K562 (cell line): Measurements from ENCODE around the gene KIF5C. TPM values are rescaled to one million over a fixed set of nuclear protein-coding genes. Genes with fewer than 3 reads are reported as not detected.

Experiments used
- ATAC-seq: fragments of 200-7000 bp; cut with Tn5 transposase; 3 replicates; pipeline ENCODE4 v1.9.1; 2020; ENCODE audit warnings: moderate library complexity
- BruUV-seq: library from RNA; stranded (reverse); fragments of 400-500 nt; replicated peaks from 2 replicates; lab custom pipeline; 2021; lab: Mats Ljungman, UMichigan
- CTCF ChIA-PET: fragments of 300-600 bp; formaldehyde crosslinking; extraction: SDS; loops from one replicate; lab custom pipeline; 2021; ENCODE audit warnings: low intra/inter-chr PET ratio; lab: Yijun Ruan, JAX
- POLR2A ChIA-PET: fragments of 300-600, 350-650 bp; sonication (Branson Sonifier 250); formaldehyde crosslinking; extraction: SDS; loops from one replicate; lab custom pipeline; 2021; ENCODE audit warnings: antibody characterized with exemption, inconsistent platforms; lab: Yijun Ruan, JAX
- DNase-seq, 4 experiments: peaks; one replicate each; pipeline versions ENCODE4 v3.0.0 to v3.0.0-alpha.2; 2011 to 2018; ENCODE audit warnings: low spot score in 3 of 4, mixed read lengths in 3 of 4; ENCODE audit errors: extremely low read depth in 1 of 4
- FAIRE-seq: peaks from 2 replicates; lab custom pipeline; 2011; peaks lifted over from hg19 to GRCh38; lab: Jason Lieb, UNC
- H2AFZ ChIP-seq: 2 replicates; pipeline ENCODE4 v1.6.0; 2011; ENCODE audit warnings: low read depth, low read length, control low read depth, inconsistent platforms
- H3K27ac ChIP-seq: fragments of 200-600 bp; 3 replicates; pipeline ENCODE4 v1.8.0; 2011; ENCODE audit warnings: low read depth, mild to moderate bottlenecking, control low read depth, inconsistent platforms, low read length, moderate library complexity, mixed read lengths; ENCODE audit errors: extremely low read depth
- H3K27me3 ChIP-seq, 2 experiments: fragments of 300-600 bp in 1 of 2; 2 replicates in 1 of 2; 3 replicates in 1 of 2; pipeline versions ENCODE4 v1.6.0 to v1.8.0; 2011; ENCODE audit warnings: inconsistent platforms in 2 of 2, low read length in 2 of 2, mild to moderate bottlenecking in 1 of 2, mixed read lengths in 1 of 2, moderate library complexity in 1 of 2; ENCODE audit not compliant: control insufficient read depth in 2 of 2, insufficient read depth in 2 of 2
- H3K36me3 ChIP-seq: fragments of 300-600 bp; 3 replicates; pipeline ENCODE4 v1.8.0; 2011; ENCODE audit warnings: mild to moderate bottlenecking, low read length, inconsistent platforms; ENCODE audit not compliant: control insufficient read depth, insufficient read depth
- H3K4me1 ChIP-seq, 2 experiments: fragments of 200-600 bp in 1 of 2; replicated peaks in 1 of 2; 2 replicates in 1 of 2; 3 replicates in 1 of 2; pipeline versions ENCODE4 v1.5.1 to v1.8.0; 2011; ENCODE audit warnings: inconsistent platforms in 2 of 2, low read length in 2 of 2, mild to moderate bottlenecking in 1 of 2, mixed read lengths in 1 of 2, moderate library complexity in 1 of 2; ENCODE audit not compliant: control insufficient read depth in 2 of 2, insufficient read depth in 2 of 2
- H3K4me2 ChIP-seq: 2 replicates; pipeline ENCODE4 v1.6.1; 2011; ENCODE audit warnings: low read length, control low read depth, inconsistent platforms, mixed read lengths; ENCODE audit not compliant: insufficient read depth
- H3K4me3 ChIP-seq: fragments of 200-600 bp; sonication (generic), shearing (Covaris generic); 2 replicates; pipeline ENCODE4 v1.5.1; 2016; ENCODE audit warnings: control low read depth, inconsistent platforms
- H3K79me2 ChIP-seq: fragments of 200-600 bp; 3 replicates; pipeline ENCODE4 v1.8.0; 2011; ENCODE audit warnings: low read length, inconsistent platforms; ENCODE audit not compliant: control insufficient read depth, insufficient read depth
- H3K9ac ChIP-seq, 2 experiments: 2 replicates each; pipeline versions ENCODE4 v1.6.0 to v1.6.1; 2011; ENCODE audit warnings: low read depth in 2 of 2, low read length in 2 of 2, control low read depth in 1 of 2, inconsistent platforms in 1 of 2, mild to moderate bottlenecking in 1 of 2, mixed read lengths in 1 of 2; ENCODE audit not compliant: insufficient read depth in 1 of 2
- H3K9me1 ChIP-seq: one replicate; pipeline ENCODE4 v1.6.0; 2011; ENCODE audit warnings: inconsistent platforms, mild to moderate bottlenecking, low read length, moderate library complexity; ENCODE audit not compliant: control insufficient read depth, insufficient read depth
- H3K9me3 ChIP-seq: replicated peaks from 2 replicates; pipeline ENCODE4 v1.5.1; 2011; ENCODE audit warnings: low read depth, low read length, inconsistent platforms; ENCODE audit not compliant: control insufficient read depth, insufficient read depth
- H4K20me1 ChIP-seq: replicated peaks from 2 replicates; pipeline ENCODE4 v1.6.1; 2011; ENCODE audit warnings: low read length, inconsistent platforms, mixed read lengths; ENCODE audit not compliant: control insufficient read depth, insufficient read depth
- BHLHE40 ChIP-seq: IDR thresholded peaks from 2 replicates; pipeline ENCODE4 v1.6.1; 2011; ENCODE audit warnings: low read length, improper control_type of control experiment
- CTCFL ChIP-seq: IDR thresholded peaks from 2 replicates; pipeline ENCODE4 v1.6.1; 2011; ENCODE audit warnings: borderline replicate concordance, low read depth, mild to moderate bottlenecking, moderate library complexity, low read length; ENCODE audit not compliant: insufficient read depth, poor library complexity, severe bottlenecking
- DMBX1 ChIP-seq: fragments of 250-450 bp; sonication (Bioruptor Pico); IDR thresholded peaks from 2 replicates; pipeline ENCODE4 v1.8.0; 2022; ENCODE audit warnings: inconsistent platforms, mild to moderate bottlenecking, moderate library complexity, borderline replicate concordance
- EGR1 ChIP-seq: fragments of 450-650 bp; conservative IDR thresholded peaks from 2 replicates; pipeline ENCODE4 v1.6.1; 2017; ENCODE audit warnings: mild to moderate bottlenecking
- KLF16 ChIP-seq: IDR thresholded peaks from 2 replicates; pipeline ENCODE4 v1.6.1; 2016; ENCODE audit warnings: antibody characterized with exemption
- RAD21 ChIP-seq, 2 experiments: fragments of 250-450 bp in 1 of 2; fragments of 450-650 bp in 1 of 2; sonication (Bioruptor Pico) in 1 of 2; formaldehyde crosslinking in 1 of 2; IDR thresholded peaks in 1 of 2; conservative IDR thresholded peaks in 1 of 2; 2 replicates each; pipeline versions ENCODE4 v1.4.0 to v1.8.0; 2020 to 2022; ENCODE audit warnings: mild to moderate bottlenecking in 2 of 2, moderate library complexity in 1 of 2
- RBM39 ChIP-seq: fragments of 200-400 bp; formaldehyde crosslinking; optimal IDR thresholded peaks from 2 replicates; pipeline ENCODE3; 2018; ENCODE audit warnings: low read depth, low read length
- STAT6 ChIP-seq: sonication (generic); formaldehyde crosslinking; IDR thresholded peaks from 2 replicates; pipeline ENCODE4 v1.8.1; 2023; ENCODE audit warnings: mild to moderate bottlenecking, missing genetic modification reagents
- THAP12 ChIP-seq: fragments of 250-450 bp; sonication (Bioruptor Pico); IDR thresholded peaks from 2 replicates; pipeline ENCODE4 v1.9.0; 2021; ENCODE audit warnings: mild to moderate bottlenecking, inconsistent platforms
- THRB ChIP-seq: fragments of 450-650 bp; formaldehyde crosslinking; conservative IDR thresholded peaks from 2 replicates; pipeline ENCODE4 v1.4.0; 2022; ENCODE audit warnings: mild to moderate bottlenecking, missing genetic modification characterization
- XRCC5 ChIP-seq: fragments of 200-400 bp; formaldehyde crosslinking; IDR thresholded peaks from 2 replicates; pipeline ENCODE4 v1.6.1; 2017; ENCODE audit warnings: low read depth, mild to moderate bottlenecking, low read length
- WGBS: fragments of 100-300 bp; shearing (Covaris generic); methylation state at CpG from one replicate; pipeline ENCODE4 v1.1.6; 2016; ENCODE audit warnings: low coverage, mixed read lengths; ENCODE audit not compliant: insufficient coverage; ENCODE audit errors: missing lambda C conversion rate; 5-methylcytosine and 5-hydroxymethylcytosine counted together
- in situ Hi-C: fragments of 300-500 bp; cut with MboI; formaldehyde crosslinking; loops from 4 replicates; pipeline ENCODE4 v1.15.0; 2018; ENCODE audit warnings: inconsistent platforms, mixed read lengths
- intact Hi-C: fragments of 100-400 bp; cut with micrococcal nuclease; formaldehyde crosslinking; loops from 2 replicates; pipeline ENCODE4 v1.14.2; 2022
- polyA plus RNA-seq, 8 experiments: library from polyadenylated mRNA; depleted of rRNA in 4 of 8; stranded (reverse) in 5 of 8; unstranded in 3 of 8; fragments of >200 nt; fragmentation: Nextera tagmentation in 2 of 8; fragmentation: Illumina TruSeq in 1 of 8; extraction: Ambion mirVana in 2 of 8; extraction: Trizol in 1 of 8; gene quantifications; 2 replicates each; pipeline versions ENCODE4 v1.2.1 to v1.2.3, GENCODE V29; 2011 to 2014; ENCODE audit warnings: inconsistent platforms in 1 of 8, missing spikeins in 1 of 8
- total RNA-seq, 7 experiments: library from RNA; depleted of rRNA in 6 of 7; stranded (reverse); fragments of >200 nt in 6 of 7; fragmentation: Illumina TruSeq in 2 of 7; extraction: Trizol in 2 of 7; gene quantifications; 2 replicates each; pipeline versions ENCODE4 v1.2.1 to v1.2.3, GENCODE V29; 2011 to 2021; ENCODE audit warnings: low replicate concordance in 1 of 7

Gene KIF5C
- total and polyA plus RNA-seq, 9 of the 15 experiments (the other 6 are each of a cell fraction or from before 2014, with no cell fraction given), result 0.01 to 0.09 (median 0.01) TPM; not detected in 6

- H4K20me1 ChIP-seq, result no peaks in the 10 kb centered on the region
- H3K4me3 ChIP-seq, result no peak overlapping the region
- ATAC-seq (peak; percentile 94), DNase-seq (peak; percentile 56 to 77 (median 67)), FAIRE-seq (peak; percentile 91)
- H3K79me2 ChIP-seq, result no peaks in the 10 kb centered on the region
- intact Hi-C loops (loop anchor here (1.0 to 10.0 kb wide), 2 partner anchors 64 to 638 kb away; no protein-coding TSS in a partner anchor), in situ Hi-C loops (no loop called here)
- CTCF ChIA-PET, result no interaction called here
- 0 out of 5 replicates have a peak, but pooled peaks cover 0 to 3% of the 10 kb centered on the region in 2 experiments for H3K27me3 ChIP-seq
- POLR2A ChIA-PET, result interaction anchor here (0.7 to 1.1 kb wide), 2 partner anchors 9 to 17 kb away, joined by 3 to 4 read pairs; no protein-coding TSS in a partner anchor
- no TSS peak for BruUV-seq
- H3K27ac ChIP-seq, result no peak overlapping the region
- no peaks in the 10 kb centered on the region for H3K36me3 ChIP-seq
- 21% methylated on average over 33 of the region's 33 CpGs for WGBS
- H3K9me3 ChIP-seq, result no peaks in the 10 kb centered on the region
- H3K4me2 ChIP-seq, result peak overlapping the region; percentile 41
- peak overlapping the region; percentile 79 for H2AFZ ChIP-seq
- H3K9ac ChIP-seq, result 0 out of 4 replicates have a peak overlapping the region, but pooled peaks of 1 of the 2 experiments have one; percentile 16
- H3K9me1 ChIP-seq, result no peaks in the 10 kb centered on the region
- peaks cover 0 to 8% of the 10 kb centered on the region in 2 experiments; a peak in 2 of 5 replicates for H3K4me1 ChIP-seq
- 0 out of 2 replicates have a peak, but pooled peaks have one; percentile 18 for TF ChIP-seq STAT6 (CRISPR knock-in tag)
- peak; percentile 41 for TF ChIP-seq RBM39
- TF ChIP-seq DMBX1 (CRISPR knock-in tag), result 0 out of 2 replicates have a peak, but pooled peaks have one; percentile 25
- peak; percentile 78 for TF ChIP-seq CTCFL
- no peak for TF ChIP-seq THAP12 (CRISPR knock-in tag)
- TF ChIP-seq KLF16, result peak; percentile 62; the same call in 1 of the 2 replicates
- TF ChIP-seq THRB, result peak; percentile 50; the same call in 1 of the 2 replicates
- 0 out of 2 replicates have a peak, but pooled peaks have one; percentile 13 for TF ChIP-seq EGR1
- 0 out of 2 replicates have a peak, but pooled peaks have one; percentile 53 for TF ChIP-seq XRCC5
- no peak for TF ChIP-seq BHLHE40
- peak; percentile 48 to 69 for TF ChIP-seq RAD21 (CRISPR knock-in tag; conservative IDR thresholded peaks at IDR 0.05 in 1 of 2, IDR thresholded peaks at IDR 0.05 in 1 of 2)
Measured at GRCh38 chr2:148926291-148926961, 51.4 kb downstream of the KIF5C start.
